HG03378 (cell line): ENCODE results near the gene EXT2.

Source experiments
- ATAC-seq: cut with Tn5 transposase; IDR thresholded peaks from one replicate; pipeline ENCODE4 v1.9.1; 2021; ENCODE audit warnings: mild to moderate bottlenecking, moderate library complexity; ENCODE audit not compliant: unreplicated experiment

Gene EXT2

GRCh38 chr11:44280257-44280656 is 184.8 kb downstream of the EXT2 start:
- no peak for ATAC-seq

- no peak for ATAC-seq
These were observed 185.7 kb downstream of the EXT2 start for GRCh38 chr11:44281151-44281550.

GRCh38 chr11:44282620-44283019 is 187.1 kb downstream of the EXT2 start:
- ATAC-seq = no peak

- no peak for ATAC-seq
These were observed 190.3 kb downstream of the EXT2 start for GRCh38 chr11:44285756-44286155.

- ATAC-seq = no peak
These were observed 190.9 kb downstream of the EXT2 start for GRCh38 chr11:44286268-44286880.

- ATAC-seq = no peak
These were observed 191.4 kb downstream of the EXT2 start for GRCh38 chr11:44286911-44287310.

GRCh38 chr11:44288133-44288526 is 192.7 kb downstream of the EXT2 start:
- ATAC-seq = no peak

GRCh38 chr11:44290208-44290607 is 194.7 kb downstream of the EXT2 start:
- ATAC-seq = no peak
